ENCODE results near the gene CLPTM1L.
"Not testable (repeated sequence)": the region's sequence is repeated elsewhere in the genome, so short reads cannot be mapped to it uniquely, and the experiment has no call there.

The CLPTM1L gene

GRCh38 chr5:1380011-1380817 is 35.3 kb upstream of the CLPTM1L start:
- peak; percentile 43 for DNase-seq (ENCODE audit: low spot score)

- no peak for DNase-seq (ENCODE audit: low spot score)
Observed at GRCh38 chr5:1378866-1379659, 34.2 kb upstream of the CLPTM1L start.

GRCh38 chr5:1378096-1378495 is 33.2 kb upstream of the CLPTM1L start:
- no peak for DNase-seq (ENCODE audit: low spot score)

GRCh38 chr5:1376981-1377380 is 32.1 kb upstream of the CLPTM1L start:
- no peak for DNase-seq (ENCODE audit: low spot score)

GRCh38 chr5:1375871-1376810 is 31.2 kb upstream of the CLPTM1L start:
- DNase-seq (ENCODE audit: low spot score): no peak

- no peak for DNase-seq (ENCODE audit: low spot score)
Observed at GRCh38 chr5:1374679-1375055, 29.8 kb upstream of the CLPTM1L start.

GRCh38 chr5:1374030-1374678 is 29.3 kb upstream of the CLPTM1L start:
- DNase-seq (ENCODE audit: low spot score): no peak

GRCh38 chr5:1371972-1372342 is 27.1 kb upstream of the CLPTM1L start:
- DNase-seq (ENCODE audit: low spot score): not testable (repeated sequence)

GRCh38 chr5:1371218-1371971 is 26.5 kb upstream of the CLPTM1L start:
- no peak for DNase-seq (ENCODE audit: low spot score)

- DNase-seq (ENCODE audit: low spot score): no peak
Observed at GRCh38 chr5:1370006-1370405, 25.1 kb upstream of the CLPTM1L start.

GRCh38 chr5:1368756-1369155 is 23.9 kb upstream of the CLPTM1L start:
- no peak for DNase-seq (ENCODE audit: low spot score)

GRCh38 chr5:1368236-1368635 is 23.3 kb upstream of the CLPTM1L start:
- no peak for DNase-seq (ENCODE audit: low spot score)

- no peak for DNase-seq (ENCODE audit: low spot score)
Observed at GRCh38 chr5:1367149-1367548, 22.2 kb upstream of the CLPTM1L start.

- no peak for DNase-seq (ENCODE audit: low spot score)
Observed at GRCh38 chr5:1366514-1366913, 21.6 kb upstream of the CLPTM1L start.

- DNase-seq (ENCODE audit: low spot score): no peak
Observed at GRCh38 chr5:1364211-1364610, 19.3 kb upstream of the CLPTM1L start.

- DNase-seq (ENCODE audit: low spot score): no peak
Observed at GRCh38 chr5:1363581-1363980, 18.7 kb upstream of the CLPTM1L start.

- DNase-seq (ENCODE audit: low spot score): no peak
Observed at GRCh38 chr5:1363160-1363559, 18.3 kb upstream of the CLPTM1L start.

GRCh38 chr5:1362242-1363015 is 17.5 kb upstream of the CLPTM1L start:
- no peak for DNase-seq (ENCODE audit: low spot score)

- DNase-seq (ENCODE audit: low spot score): no peak
Observed at GRCh38 chr5:1360861-1361260, 16.0 kb upstream of the CLPTM1L start.

- DNase-seq (ENCODE audit: low spot score): not testable (repeated sequence)
Observed at GRCh38 chr5:1360367-1360766, 15.5 kb upstream of the CLPTM1L start.
